ENCODE results near the gene CRYBA2.

GRCh38 chr2:218963601-218964000, 29.6 kb downstream of the CRYBA2 start:
- TF ChIP-seq CTCF (IDR thresholded peaks at IDR 0.05; ENCODE audit: insufficient read depth, low read length, poor library complexity, severe bottlenecking) (no peak), EZH2phosphoT487 (conservative IDR thresholded peaks at IDR 0.05; ENCODE audit: low read length) (no peak)
